Measurements from ENCODE around the gene TTC7B.
A peak's percentile ranks its signal among the peaks of the same experiment; 100 is the strongest.

The TTC7B gene

GRCh38 chr14:90521084-90521929 is 294.9 kb downstream of the TTC7B start:
- H3K36me3 ChIP-seq (ENCODE audit: control insufficient read depth, insufficient read depth, low read length): no peaks in the 10 kb centered on the region
- H3K4me1 ChIP-seq (ENCODE audit: control insufficient read depth, insufficient read depth, low read length): no peaks in the 10 kb centered on the region
- no peaks in the 10 kb centered on the region for H3K9me3 ChIP-seq (ENCODE audit: control insufficient read depth, insufficient read depth, low read length)
- no peak overlapping the region for H3K27ac ChIP-seq (ENCODE audit: low read depth, low read length)
- no peak overlapping the region for H3K9ac ChIP-seq (ENCODE audit: low read depth, low read length)
- no peak overlapping the region for H3K4me3 ChIP-seq (ENCODE audit: low read depth, low read length)
- H3K27me3 ChIP-seq (ENCODE audit: control insufficient read depth, insufficient read depth, low read length): no peaks in the 10 kb centered on the region

- no peaks in the 10 kb centered on the region for H3K27me3 ChIP-seq (ENCODE audit: control insufficient read depth, insufficient read depth, low read length)
- H3K36me3 ChIP-seq (ENCODE audit: control insufficient read depth, insufficient read depth, low read length): no peaks in the 10 kb centered on the region
- H3K27ac ChIP-seq (ENCODE audit: low read depth, low read length): no peak overlapping the region
- H3K4me3 ChIP-seq (ENCODE audit: low read depth, low read length): no peak overlapping the region
- no peaks in the 10 kb centered on the region for H3K9me3 ChIP-seq (ENCODE audit: control insufficient read depth, insufficient read depth, low read length)
- H3K4me1 ChIP-seq (ENCODE audit: control insufficient read depth, insufficient read depth, low read length): no peaks in the 10 kb centered on the region
- H3K9ac ChIP-seq (ENCODE audit: low read depth, low read length): no peak overlapping the region
These were observed 295.9 kb downstream of the TTC7B start for GRCh38 chr14:90520326-90520725.

GRCh38 chr14:90519262-90519920 is 296.8 kb downstream of the TTC7B start:
- no peak overlapping the region for H3K9ac ChIP-seq (ENCODE audit: low read depth, low read length)
- H3K27me3 ChIP-seq (ENCODE audit: control insufficient read depth, insufficient read depth, low read length): no peaks in the 10 kb centered on the region
- no peak overlapping the region for H3K27ac ChIP-seq (ENCODE audit: low read depth, low read length)
- no peaks in the 10 kb centered on the region for H3K4me1 ChIP-seq (ENCODE audit: control insufficient read depth, insufficient read depth, low read length)
- H3K9me3 ChIP-seq (ENCODE audit: control insufficient read depth, insufficient read depth, low read length): no peaks in the 10 kb centered on the region
- H3K36me3 ChIP-seq (ENCODE audit: control insufficient read depth, insufficient read depth, low read length): no peaks in the 10 kb centered on the region
- no peak overlapping the region for H3K4me3 ChIP-seq (ENCODE audit: low read depth, low read length)

GRCh38 chr14:90518941-90519256 is 297.3 kb downstream of the TTC7B start:
- no peak overlapping the region for H3K27ac ChIP-seq (ENCODE audit: low read depth, low read length)
- H3K4me3 ChIP-seq (ENCODE audit: low read depth, low read length): no peak overlapping the region
- H3K4me1 ChIP-seq (ENCODE audit: control insufficient read depth, insufficient read depth, low read length): peaks cover 2% of the 10 kb centered on the region; the same call in 1 of the 2 replicates
- no peak overlapping the region for H3K9ac ChIP-seq (ENCODE audit: low read depth, low read length)
- no peaks in the 10 kb centered on the region for H3K36me3 ChIP-seq (ENCODE audit: control insufficient read depth, insufficient read depth, low read length)
- H3K27me3 ChIP-seq (ENCODE audit: control insufficient read depth, insufficient read depth, low read length): no peaks in the 10 kb centered on the region
- H3K9me3 ChIP-seq (ENCODE audit: control insufficient read depth, insufficient read depth, low read length): no peaks in the 10 kb centered on the region

GRCh38 chr14:90518069-90518940 is 297.9 kb downstream of the TTC7B start:
- Histone ChIP-seq H3K9ac (ENCODE audit: low read depth, low read length) (no peak overlapping the region), H3K27ac (ENCODE audit: low read depth, low read length) (no peak overlapping the region), H3K4me3 (ENCODE audit: low read depth, low read length) (no peak overlapping the region), H3K9me3 (ENCODE audit: control insufficient read depth, insufficient read depth, low read length) (no peaks in the 10 kb centered on the region), H3K27me3 (ENCODE audit: control insufficient read depth, insufficient read depth, low read length) (no peaks in the 10 kb centered on the region), H3K4me1 (ENCODE audit: control insufficient read depth, insufficient read depth, low read length) (peaks cover 7% of the 10 kb centered on the region; the same call in 1 of the 2 replicates), H3K36me3 (ENCODE audit: control insufficient read depth, insufficient read depth, low read length) (no peaks in the 10 kb centered on the region)

- Histone ChIP-seq H3K36me3 (ENCODE audit: control insufficient read depth, insufficient read depth, low read length) (no peaks in the 10 kb centered on the region), H3K9ac (ENCODE audit: low read depth, low read length) (no peak overlapping the region), H3K27ac (ENCODE audit: low read depth, low read length) (no peak overlapping the region), H3K4me1 (ENCODE audit: control insufficient read depth, insufficient read depth, low read length) (peaks cover 14% of the 10 kb centered on the region; the same call in 1 of the 2 replicates), H3K27me3 (ENCODE audit: control insufficient read depth, insufficient read depth, low read length) (no peaks in the 10 kb centered on the region), H3K9me3 (ENCODE audit: control insufficient read depth, insufficient read depth, low read length) (no peaks in the 10 kb centered on the region), H3K4me3 (ENCODE audit: low read depth, low read length) (no peak overlapping the region)
These were observed 299.0 kb downstream of the TTC7B start for GRCh38 chr14:90517076-90517841.

- Histone ChIP-seq H3K27me3 (ENCODE audit: control insufficient read depth, insufficient read depth, low read length) (no peaks in the 10 kb centered on the region), H3K4me1 (ENCODE audit: control insufficient read depth, insufficient read depth, low read length) (peaks cover 36% of the 10 kb centered on the region), H3K4me3 (ENCODE audit: low read depth, low read length) (no peak overlapping the region), H3K9ac (ENCODE audit: low read depth, low read length) (no peak overlapping the region), H3K27ac (ENCODE audit: low read depth, low read length) (no peak overlapping the region), H3K36me3 (ENCODE audit: control insufficient read depth, insufficient read depth, low read length) (no peaks in the 10 kb centered on the region), H3K9me3 (ENCODE audit: control insufficient read depth, insufficient read depth, low read length) (no peaks in the 10 kb centered on the region)
These were observed 301.7 kb downstream of the TTC7B start for GRCh38 chr14:90514566-90514965.

- Histone ChIP-seq H3K9me3 (ENCODE audit: control insufficient read depth, insufficient read depth, low read length) (no peaks in the 10 kb centered on the region), H3K4me1 (ENCODE audit: control insufficient read depth, insufficient read depth, low read length) (peaks cover 40% of the 10 kb centered on the region), H3K9ac (ENCODE audit: low read depth, low read length) (no peak overlapping the region), H3K27me3 (ENCODE audit: control insufficient read depth, insufficient read depth, low read length) (no peaks in the 10 kb centered on the region), H3K27ac (ENCODE audit: low read depth, low read length) (no peak overlapping the region), H3K4me3 (ENCODE audit: low read depth, low read length) (no peak overlapping the region), H3K36me3 (ENCODE audit: control insufficient read depth, insufficient read depth, low read length) (no peaks in the 10 kb centered on the region)
These were observed 302.2 kb downstream of the TTC7B start for GRCh38 chr14:90514015-90514398.

- no peaks in the 10 kb centered on the region for H3K36me3 ChIP-seq (ENCODE audit: control insufficient read depth, insufficient read depth, low read length)
- H3K27ac ChIP-seq (ENCODE audit: low read depth, low read length): peak overlapping the region; percentile 7
- no peaks in the 10 kb centered on the region for H3K9me3 ChIP-seq (ENCODE audit: control insufficient read depth, insufficient read depth, low read length)
- H3K4me1 ChIP-seq (ENCODE audit: control insufficient read depth, insufficient read depth, low read length): peaks cover 40% of the 10 kb centered on the region
- H3K9ac ChIP-seq (ENCODE audit: low read depth, low read length): no peak overlapping the region
- no peak overlapping the region for H3K4me3 ChIP-seq (ENCODE audit: low read depth, low read length)
- no peaks in the 10 kb centered on the region for H3K27me3 ChIP-seq (ENCODE audit: control insufficient read depth, insufficient read depth, low read length)
These were observed 302.8 kb downstream of the TTC7B start for GRCh38 chr14:90513161-90514014.

Measured in HUES48 (cell line).